ENCODE results near the gene TUBA1A.
"Not testable (repeated sequence)": the region's sequence is repeated elsewhere in the genome, so short reads cannot be mapped to it uniquely, and the experiment has no call there.

The TUBA1A gene

GRCh38 chr12:49188916-49189367, at the start of gene TUBA1A:
TSS of gene TUBA1A (minus strand) at chr12:49189080. CDS start at chr12:49188979, 101 bp downstream.
- peak; percentile 82 to 86 for DNase-seq (ENCODE audit: low read depth in 2 of 2)

GRCh38 chr12:49236423-49236822, 47.5 kb upstream of the TUBA1A start:
- no peak for DNase-seq (ENCODE audit: low read depth in 2 of 2)

- DNase-seq (ENCODE audit: low read depth in 2 of 2) = peak in 1 of 2 donors; percentile 19
These were observed 45.1 kb upstream of the TUBA1A start for GRCh38 chr12:49233842-49234526.

GRCh38 chr12:49232940-49233841, 44.3 kb upstream of the TUBA1A start:
- DNase-seq (ENCODE audit: low read depth in 2 of 2) = no peak

GRCh38 chr12:49231878-49232655, 43.2 kb upstream of the TUBA1A start:
- no peak for DNase-seq (ENCODE audit: low read depth in 2 of 2)

GRCh38 chr12:49230805-49231194, 41.9 kb upstream of the TUBA1A start:
- DNase-seq (ENCODE audit: low read depth in 2 of 2) = no peak

GRCh38 chr12:49230176-49230804, 41.4 kb upstream of the TUBA1A start:
- DNase-seq (ENCODE audit: low read depth in 2 of 2) = no peak

- DNase-seq (ENCODE audit: low read depth in 2 of 2) = no peak
These were observed 39.8 kb upstream of the TUBA1A start for GRCh38 chr12:49228653-49229052.

- no peak for DNase-seq (ENCODE audit: low read depth in 2 of 2)
These were observed 38.8 kb upstream of the TUBA1A start for GRCh38 chr12:49227713-49228112.

GRCh38 chr12:49225576-49226166, 36.8 kb upstream of the TUBA1A start:
- DNase-seq (ENCODE audit: low read depth in 2 of 2) = no peak

- no peak for DNase-seq (ENCODE audit: low read depth in 2 of 2)
These were observed 34.9 kb upstream of the TUBA1A start for GRCh38 chr12:49223590-49224369.

GRCh38 chr12:49223122-49223521, 34.2 kb upstream of the TUBA1A start:
- DNase-seq (ENCODE audit: low read depth in 2 of 2) = no peak

- no peak for DNase-seq (ENCODE audit: low read depth in 2 of 2)
These were observed 32.1 kb upstream of the TUBA1A start for GRCh38 chr12:49220972-49221371.

- no peak for DNase-seq (ENCODE audit: low read depth in 2 of 2)
These were observed 30.6 kb upstream of the TUBA1A start for GRCh38 chr12:49219417-49220026.

- DNase-seq (ENCODE audit: low read depth in 2 of 2) = no peak
These were observed 23.7 kb upstream of the TUBA1A start for GRCh38 chr12:49212572-49212971.

GRCh38 chr12:49210703-49211102, 21.8 kb upstream of the TUBA1A start:
- DNase-seq (ENCODE audit: low read depth in 2 of 2) = not testable (repeated sequence)

GRCh38 chr12:49208676-49209075, 19.8 kb upstream of the TUBA1A start:
- DNase-seq (ENCODE audit: low read depth in 2 of 2) = no peak

GRCh38 chr12:49208146-49208545, 19.3 kb upstream of the TUBA1A start:
- DNase-seq (ENCODE audit: low read depth in 2 of 2) = no peak

- no peak for DNase-seq (ENCODE audit: low read depth in 2 of 2)
These were observed 17.5 kb upstream of the TUBA1A start for GRCh38 chr12:49206389-49206788.

Data from stimulated activated CD8-positive, alpha-beta memory T cell treated with anti-CD3 and anti-CD28 coated beads, Interleukin-7, amount 100 ng/mL, for 4 hours (primary cell).